ENCODE measurements around the gene COG1.
A peak's percentile ranks its signal among the peaks of the same experiment; 100 is the strongest.

The COG1 gene

DNA sequence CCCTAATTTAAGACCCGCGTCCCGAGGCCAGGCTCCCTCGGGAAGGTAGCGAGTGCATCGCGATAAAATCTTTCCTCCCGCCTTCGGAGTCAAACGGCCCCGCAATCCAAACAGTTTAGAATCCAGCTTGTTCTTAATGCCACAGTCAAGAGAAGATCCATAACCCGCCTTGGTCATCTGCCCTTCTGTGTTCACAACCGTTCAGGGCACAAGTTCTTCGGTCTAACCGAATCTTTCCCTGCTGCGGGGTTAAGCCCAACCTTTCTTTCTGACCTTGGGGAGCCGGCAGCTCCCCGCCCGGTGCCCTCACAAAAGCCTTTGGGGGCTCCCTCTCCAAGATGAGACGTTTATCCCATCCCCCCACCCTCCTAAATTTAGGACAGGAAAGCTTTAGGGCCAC, 38.5 kb downstream of the COG1 start:
- DNase-seq: no peak

DNA sequence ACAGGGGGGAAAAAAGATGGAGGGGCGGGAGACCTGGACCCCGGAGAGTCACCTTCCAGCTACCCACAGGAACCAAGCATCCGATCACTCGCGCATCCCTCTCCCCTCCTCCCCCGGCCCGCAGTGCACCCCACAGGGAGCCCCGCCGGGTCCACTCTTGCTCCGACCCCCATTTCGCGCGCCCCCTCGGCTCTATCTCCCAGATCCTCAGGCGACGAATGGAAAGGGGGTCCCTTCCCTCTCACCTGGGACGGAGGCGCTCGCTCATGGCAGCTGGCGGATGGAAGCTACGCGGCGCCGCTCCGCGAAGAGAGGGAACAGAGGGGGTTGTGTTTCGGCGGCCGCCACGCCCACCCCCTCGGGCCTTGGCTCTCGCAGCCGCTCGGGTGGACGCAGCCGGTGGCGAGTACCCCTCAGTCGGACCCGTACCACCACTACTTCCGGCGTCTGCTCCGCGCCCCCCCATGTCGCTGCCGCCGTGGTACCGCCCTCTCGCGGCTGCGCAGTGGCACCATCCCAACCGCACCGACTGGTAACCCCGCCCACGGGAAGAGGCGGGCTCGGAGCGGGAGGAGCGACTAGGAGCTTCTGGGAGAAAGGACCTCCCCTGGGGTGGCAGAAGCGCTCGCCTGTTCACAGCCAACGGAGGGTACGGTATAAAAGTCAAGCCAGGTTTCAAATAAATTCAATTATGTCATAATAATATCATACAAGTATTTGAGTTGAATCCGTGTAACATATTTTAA, 39.2 kb downstream of the COG1 start:
- peak; percentile 99 for DNase-seq

DNA sequence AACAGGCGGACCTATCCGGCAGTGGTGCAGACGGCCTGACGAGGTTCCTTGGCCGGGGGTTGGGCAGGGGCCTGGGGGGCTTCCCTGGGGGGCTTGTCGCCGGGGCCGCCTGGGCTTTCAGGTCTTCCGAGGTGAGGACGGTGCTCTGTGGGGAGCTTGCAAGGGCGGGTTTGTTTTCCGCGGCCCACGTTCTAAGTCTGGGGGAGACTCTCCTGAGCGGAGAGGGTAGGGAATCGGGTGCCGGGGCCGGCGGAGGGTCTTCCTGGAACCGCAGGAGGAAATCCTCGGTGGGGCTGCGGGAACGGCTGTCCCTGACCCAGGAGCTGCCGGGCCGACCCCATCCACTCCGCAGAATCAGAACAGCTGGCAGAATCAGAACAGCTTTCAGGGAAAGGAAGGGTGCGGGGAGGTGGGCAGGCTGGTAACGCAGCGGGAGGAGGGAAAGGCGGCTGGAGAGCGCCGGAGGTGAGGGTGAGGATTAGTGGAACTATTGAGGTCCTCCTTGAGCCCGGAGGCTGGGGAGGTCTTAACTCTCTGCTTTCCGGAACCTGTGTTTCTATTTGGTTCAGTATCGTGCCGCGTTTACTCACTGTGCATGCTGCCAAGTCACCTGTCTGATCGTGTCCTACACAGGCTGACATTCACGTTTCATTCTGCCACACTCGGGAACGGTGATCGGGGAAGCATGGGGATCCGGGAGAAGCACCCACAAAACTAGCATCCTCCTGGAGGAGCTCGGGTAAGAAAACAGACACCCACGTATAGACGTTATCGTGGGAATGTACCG, 39.9 kb downstream of the COG1 start:
- DNase-seq: no peak

DNA sequence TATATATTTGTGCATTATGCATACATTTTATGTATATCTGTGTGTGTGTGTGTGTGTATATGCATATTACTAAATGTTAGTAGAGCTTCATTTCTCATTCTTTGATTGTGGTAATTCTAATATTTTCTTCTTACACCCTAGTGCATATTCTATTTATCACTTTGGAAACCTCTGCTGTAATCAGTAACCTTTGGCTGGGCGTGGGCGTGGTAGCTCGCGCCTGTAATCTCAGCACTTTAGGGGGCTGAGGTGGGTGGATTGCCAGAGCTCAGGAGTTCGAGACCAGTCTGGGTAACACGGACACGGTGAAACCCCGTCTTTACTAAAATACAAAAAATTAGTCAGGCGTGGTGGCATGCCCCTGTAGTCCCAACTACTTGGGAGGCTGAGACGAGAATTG, 41.9 kb downstream of the COG1 start:
- no peak for DNase-seq

DNA sequence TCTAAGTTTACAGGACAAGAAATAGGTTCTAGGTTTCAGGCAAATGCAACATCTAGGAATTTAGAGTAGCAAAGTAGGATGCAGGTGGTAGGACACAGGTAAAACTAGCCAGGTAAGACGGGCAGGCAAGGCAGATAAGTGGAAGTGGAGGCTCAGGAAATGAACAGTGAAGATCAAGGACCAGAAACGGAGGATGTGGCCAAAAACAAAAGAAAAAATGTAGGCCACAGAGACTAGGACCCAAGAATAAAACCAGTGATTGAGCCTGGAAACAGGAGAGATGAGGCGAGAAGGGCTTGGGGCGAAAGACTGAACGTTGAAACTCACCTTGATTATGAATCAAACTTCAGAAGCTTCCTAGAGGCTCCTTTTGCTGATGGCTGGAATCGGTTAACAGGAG, 44.9 kb downstream of the COG1 start:
- no peak for DNase-seq

DNA sequence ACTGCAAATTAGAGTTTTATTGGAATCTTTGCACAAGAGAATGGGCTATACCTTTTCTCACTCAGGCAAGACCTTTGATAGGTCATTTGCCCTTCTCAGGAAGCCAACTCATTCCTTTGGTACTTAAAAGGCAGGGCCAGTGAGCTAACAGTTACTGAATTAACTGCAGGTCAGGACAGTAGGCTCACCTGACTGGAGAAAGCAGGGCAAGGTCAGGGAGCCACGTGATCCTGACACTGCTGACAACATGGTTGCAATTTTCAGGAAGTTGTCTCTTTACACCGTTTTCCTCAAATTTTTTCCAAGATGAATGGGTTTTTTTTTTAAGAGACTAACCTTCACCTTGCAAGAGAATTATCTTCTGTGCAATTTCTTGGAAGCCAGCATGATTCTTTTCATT, 47.7 kb downstream of the COG1 start:
- no peak for DNase-seq

DNA sequence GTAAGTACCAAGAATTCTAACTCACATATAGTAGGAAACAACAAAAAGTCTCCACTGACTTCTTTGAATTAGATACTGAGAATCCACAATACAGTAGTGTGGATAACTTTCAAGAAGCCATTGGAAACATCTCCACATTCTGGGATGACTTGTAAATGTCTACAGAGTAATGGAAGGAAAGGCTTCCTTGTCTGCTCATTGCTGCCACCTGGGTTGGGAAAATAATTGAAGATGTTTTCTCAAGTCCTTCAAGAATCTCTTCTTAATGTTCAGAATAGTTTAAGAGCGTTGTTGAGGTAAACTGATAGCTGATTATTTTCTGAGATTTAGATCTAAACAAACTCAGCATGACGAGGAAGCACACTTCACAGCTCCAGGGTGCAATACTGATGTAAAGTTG, 54.9 kb downstream of the COG1 start:
- DNase-seq: no peak

DNA sequence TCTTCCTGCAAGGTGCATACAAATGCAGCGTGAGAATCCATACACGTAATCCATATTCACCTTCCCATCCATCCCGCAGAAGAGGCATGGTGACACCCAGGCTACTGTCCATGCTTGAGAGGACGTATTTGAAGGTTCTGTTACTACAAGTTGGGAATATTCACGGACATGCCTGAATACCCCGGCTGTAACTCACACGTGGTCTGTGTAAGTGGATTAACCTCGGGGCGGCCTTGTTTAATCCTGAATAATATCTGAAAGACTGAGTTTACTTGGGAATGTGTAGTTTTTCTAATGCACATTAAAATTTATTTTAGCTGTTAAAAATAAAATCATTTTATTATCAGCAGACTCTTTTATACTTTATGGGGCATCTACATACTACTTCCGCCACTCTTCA, 55.7 kb downstream of the COG1 start:
- no peak for DNase-seq

DNA sequence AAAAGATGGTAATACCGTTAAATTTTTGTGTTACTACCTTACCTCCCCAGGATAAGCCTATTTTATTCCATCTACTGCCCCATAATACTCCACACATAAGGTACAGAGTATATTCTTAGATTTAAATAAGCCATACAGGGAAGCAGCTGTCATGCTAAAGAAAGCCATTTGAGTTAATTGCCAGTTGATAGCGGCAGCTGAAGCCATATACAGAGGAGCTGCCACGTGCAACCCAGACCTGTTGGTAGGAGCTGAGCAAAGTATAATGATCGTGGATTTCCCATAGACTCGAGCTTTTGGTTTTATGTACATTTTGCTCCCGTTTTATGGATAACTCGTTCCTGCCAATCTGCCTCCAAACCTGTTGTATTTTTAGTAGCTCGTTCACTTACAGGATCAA, 56.8 kb downstream of the COG1 start:
- DNase-seq: no peak

DNA sequence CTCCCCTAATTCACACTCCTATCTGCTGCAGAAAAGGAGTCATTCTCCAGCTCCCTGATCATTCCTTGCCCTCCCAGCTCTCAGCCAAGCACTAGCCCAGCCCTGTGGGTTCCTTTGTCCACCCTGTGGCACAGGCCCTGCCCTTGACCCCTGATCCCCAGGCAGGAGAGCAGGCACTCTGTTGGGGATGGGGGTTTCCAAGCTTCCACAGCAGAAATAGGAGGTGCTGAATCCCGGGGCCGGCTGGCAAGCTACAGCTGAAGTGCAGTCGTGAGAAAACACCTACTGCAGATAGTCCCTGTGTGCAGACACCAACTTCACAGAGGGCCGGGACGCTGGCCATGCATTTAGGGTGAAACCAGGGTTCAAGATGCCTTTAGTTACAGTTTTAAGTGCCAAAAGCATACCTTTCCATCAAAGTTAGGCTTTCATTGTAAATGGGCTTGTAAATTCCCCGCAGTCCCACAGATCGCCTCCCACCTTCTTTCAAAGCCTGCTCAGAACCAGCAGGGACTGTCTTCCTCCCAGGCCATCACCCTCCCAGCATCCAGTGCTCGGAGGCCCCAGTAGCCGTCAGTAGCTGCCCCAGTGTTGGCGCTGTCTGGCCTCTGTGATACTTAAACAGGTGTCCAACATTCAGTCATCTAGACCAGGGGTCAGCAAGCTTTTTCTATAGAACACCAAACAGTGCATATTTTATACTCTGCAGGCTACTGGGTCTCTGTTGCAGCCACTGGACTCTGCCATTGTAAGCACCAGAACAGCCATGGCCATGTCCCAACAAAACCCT, 58.2 kb downstream of the COG1 start:
- no peak for DNase-seq

DNA sequence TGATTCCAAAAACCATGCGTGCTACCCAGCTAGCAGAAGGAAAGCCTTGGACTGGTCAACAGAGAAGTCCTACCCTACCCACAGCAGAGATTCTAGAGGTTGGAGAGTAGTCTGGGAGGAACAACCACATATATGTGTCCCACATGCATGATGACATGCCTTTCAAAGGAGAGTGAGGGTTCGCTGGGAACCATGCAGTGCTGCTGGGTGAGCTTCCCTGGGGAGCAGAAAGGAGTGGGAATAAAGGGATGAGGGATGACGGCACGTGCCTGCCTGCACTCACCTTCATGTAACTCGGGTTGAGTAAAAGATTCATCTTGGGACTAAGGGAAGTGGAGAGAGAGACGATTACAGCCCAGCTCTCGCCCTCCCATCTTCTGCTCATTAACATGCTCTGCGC, 59.0 kb downstream of the COG1 start:
- DNase-seq: no peak

DNA sequence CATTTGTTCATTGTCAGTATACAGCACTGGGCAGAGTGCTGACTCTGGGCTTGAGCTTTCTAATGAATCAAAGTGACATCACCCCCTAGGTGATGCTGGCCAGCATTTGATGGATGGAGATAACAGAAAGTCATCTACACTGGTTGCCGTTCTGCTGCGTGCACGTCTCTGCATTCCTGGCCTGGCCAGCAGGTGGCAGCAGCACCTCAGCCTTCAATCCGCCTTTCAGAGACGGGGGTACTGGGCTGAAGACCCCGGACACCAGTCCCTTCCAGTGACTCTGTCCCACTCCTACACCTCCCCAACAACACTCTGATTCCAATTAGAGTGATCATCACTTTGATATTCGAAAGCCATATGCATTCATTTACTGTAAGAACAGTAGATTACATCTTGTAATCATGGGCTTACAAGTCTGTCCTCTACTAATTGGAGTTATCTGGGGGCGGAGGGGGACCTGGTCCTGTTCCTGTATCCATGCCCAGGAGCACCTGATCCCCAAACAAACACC, 62.9 kb downstream of the COG1 start:
- peak; percentile 89 for DNase-seq

DNA sequence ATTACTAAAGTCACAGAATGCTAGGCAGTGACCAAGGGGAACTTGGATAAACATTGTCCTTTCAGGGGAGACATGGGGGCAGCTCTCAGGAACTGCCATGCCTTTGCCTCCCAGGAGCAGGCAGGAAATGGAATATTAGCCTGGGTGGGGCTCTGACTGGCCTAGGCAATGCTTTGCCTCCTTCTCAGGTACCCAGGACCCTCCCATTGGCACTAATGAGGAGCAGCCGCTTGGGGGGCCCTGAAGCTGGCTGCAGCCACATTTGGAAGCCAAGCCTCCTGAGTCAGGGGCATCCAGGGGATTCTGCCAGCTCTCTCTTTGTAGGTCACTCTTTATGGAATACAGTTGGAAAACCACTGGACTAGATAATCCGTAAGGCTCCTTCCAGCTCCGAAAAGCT, 63.4 kb downstream of the COG1 start:
- DNase-seq: no peak

DNA sequence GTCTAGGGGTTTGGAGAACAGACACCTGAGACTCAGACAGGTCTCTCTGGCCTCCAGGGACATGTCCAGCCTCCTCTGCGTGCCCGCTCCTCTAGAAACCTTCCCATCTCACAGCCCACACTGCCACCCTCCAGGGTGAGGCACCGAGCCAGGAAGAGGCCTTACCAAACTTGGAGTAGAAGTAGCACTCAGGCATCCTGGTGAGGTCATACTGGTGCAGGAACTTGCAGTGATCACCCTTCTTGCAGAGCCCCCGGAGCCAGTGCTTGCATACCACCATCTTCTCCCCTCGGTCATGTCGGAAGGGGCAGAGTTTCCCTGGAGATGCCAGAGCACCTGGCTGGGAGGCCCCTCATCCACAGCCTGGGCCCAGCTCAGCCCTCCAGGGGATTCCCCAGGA, 64.7 kb downstream of the COG1 start:
- DNase-seq: no peak
